Fibroblast of pulmonary artery (primary cell): Measurements from ENCODE around the gene DHRS12.

Experiments used
- DNase-seq: peaks from one replicate; pipeline ENCODE4 v3.0.0-alpha.2; 2010; ENCODE audit warnings: low read depth
- H3K4me3 ChIP-seq: replicated peaks from 2 replicates; pipeline ENCODE4 v1.5.1; 2011; ENCODE audit warnings: low read depth, mild to moderate bottlenecking, control low read depth, low read length, moderate library complexity
- CTCF ChIP-seq: IDR thresholded peaks from 2 replicates; pipeline ENCODE4 v1.5.1; 2011; ENCODE audit warnings: mild to moderate bottlenecking, control low read depth, low read length, inconsistent platforms; ENCODE audit errors: missing control alignments

The DHRS12 gene

GRCh38 chr13:51793570-51794271, 10.2 kb downstream of the DHRS12 start:
- H3K4me3 ChIP-seq, result no peak overlapping the region
- DNase-seq, result peak; percentile 79
- TF ChIP-seq CTCF, result no peak

- no peak for TF ChIP-seq CTCF
- H3K4me3 ChIP-seq, result no peak overlapping the region
- peak; percentile 25 for DNase-seq
Measured at GRCh38 chr13:51786425-51787265, 17.3 kb downstream of the DHRS12 start.

GRCh38 chr13:51785712-51786424, 18.1 kb downstream of the DHRS12 start:
- DNase-seq, result peak; percentile 51
- H3K4me3 ChIP-seq, result no peak overlapping the region
- TF ChIP-seq CTCF, result no peak

GRCh38 chr13:51784097-51784496, 19.9 kb downstream of the DHRS12 start:
- DNase-seq, result no peak
- no peak overlapping the region for H3K4me3 ChIP-seq
- TF ChIP-seq CTCF, result no peak

GRCh38 chr13:51783428-51784094, 20.4 kb downstream of the DHRS12 start:
- H3K4me3 ChIP-seq, result no peak overlapping the region
- no peak for TF ChIP-seq CTCF
- DNase-seq, result no peak

- DNase-seq, result no peak
- TF ChIP-seq CTCF, result no peak
- no peak overlapping the region for H3K4me3 ChIP-seq
Measured at GRCh38 chr13:51782026-51782710, 21.8 kb downstream of the DHRS12 start.
